GM21529 (cell line): ENCODE data around the gene SSBP3.

Experiments used
- ATAC-seq: cut with Tn5 transposase; IDR thresholded peaks from one replicate; pipeline ENCODE4 v1.9.1; 2021; ENCODE audit not compliant: unreplicated experiment

The SSBP3 gene

GRCh38 chr1:54271341-54271740, 134.9 kb downstream of the SSBP3 start:
- no peak for ATAC-seq

GRCh38 chr1:54270543-54270942, 135.7 kb downstream of the SSBP3 start:
- no peak for ATAC-seq

DNA sequence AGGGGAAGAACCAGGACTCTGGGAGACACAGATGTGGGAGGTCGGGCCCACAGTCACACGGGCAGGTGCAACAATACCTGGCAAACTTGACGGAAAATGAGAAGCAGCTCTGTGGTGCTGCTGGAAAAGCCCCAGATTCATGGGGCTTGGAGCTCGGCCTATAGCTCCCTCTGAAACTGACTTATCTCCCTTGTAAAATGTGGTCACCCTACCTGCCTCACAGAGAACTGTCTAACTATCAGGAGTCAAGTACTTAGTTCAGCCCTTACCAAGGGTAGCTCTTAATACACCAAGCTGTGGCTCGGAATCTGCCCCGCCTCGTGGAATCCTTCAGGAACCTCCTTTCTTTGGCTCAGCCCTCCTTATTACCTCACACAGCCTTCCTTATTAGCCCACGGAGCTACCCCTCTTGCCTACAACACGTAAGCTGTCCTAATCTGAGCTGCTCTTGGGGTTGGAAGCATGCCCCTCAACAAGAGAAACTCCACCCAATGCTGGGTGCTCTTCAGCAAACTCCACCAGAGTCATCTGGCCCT, 137.4 kb downstream of the SSBP3 start:
- no peak for ATAC-seq

- no peak for ATAC-seq
Measured at GRCh38 chr1:54267815-54268761, 138.1 kb downstream of the SSBP3 start.

DNA sequence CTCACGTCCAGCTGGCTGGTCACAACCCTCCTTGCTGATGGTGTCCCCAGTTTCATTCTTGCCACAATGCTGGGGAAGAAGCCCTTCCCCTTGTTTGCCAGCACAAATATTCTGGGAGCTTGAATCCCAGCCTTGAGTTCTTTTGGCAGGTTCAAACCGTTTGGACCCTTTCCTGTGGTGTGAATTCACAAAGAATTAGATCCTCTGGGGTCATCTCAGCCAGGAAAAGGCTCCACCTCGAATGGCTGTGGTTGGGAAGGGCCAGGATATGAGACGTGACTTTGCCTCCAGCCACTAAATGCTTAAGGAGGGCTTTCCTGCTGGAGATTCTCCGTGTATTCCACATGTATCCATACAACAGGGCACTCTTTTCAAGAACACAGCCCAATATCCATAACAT, 139.3 kb downstream of the SSBP3 start:
- ATAC-seq: no peak

DNA sequence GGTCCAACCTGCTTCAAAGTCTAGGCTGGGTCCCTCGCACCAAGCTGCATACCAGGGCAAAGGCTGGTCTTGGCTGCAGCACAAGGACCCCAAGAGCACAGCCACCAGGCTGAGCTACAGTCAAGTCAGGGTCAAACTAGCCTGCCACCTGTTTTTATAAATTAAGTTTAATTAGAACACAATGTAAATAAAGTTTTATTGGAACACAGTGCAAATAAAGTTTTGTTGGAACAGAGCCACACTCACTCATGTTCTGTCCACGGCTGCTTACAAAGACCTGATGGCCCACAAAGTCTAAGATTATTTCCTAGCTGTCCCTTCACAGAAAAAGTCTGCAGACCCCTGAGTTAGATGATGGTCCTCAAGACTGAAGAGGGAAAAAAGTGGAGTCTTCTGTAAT, 140.0 kb downstream of the SSBP3 start:
- ATAC-seq: no peak

DNA sequence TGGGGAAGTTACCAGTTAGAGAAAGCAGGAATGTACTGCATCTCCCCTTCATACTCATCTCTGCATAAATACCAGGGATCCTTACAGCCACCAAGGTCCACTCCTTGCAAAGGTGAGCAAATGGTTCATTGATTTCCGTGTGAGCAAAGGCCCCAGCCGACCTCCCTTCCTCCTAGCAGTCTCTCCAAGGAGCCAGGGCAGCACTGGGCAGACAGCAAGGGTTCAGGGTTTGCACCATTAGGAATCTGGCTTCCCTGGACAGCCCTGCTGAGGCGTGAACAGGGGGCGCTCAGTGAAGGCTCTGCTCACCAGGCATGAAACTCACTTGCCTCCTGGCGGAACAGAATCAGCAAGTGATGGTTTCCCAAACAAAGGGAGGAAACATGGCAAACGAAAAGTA, 140.5 kb downstream of the SSBP3 start:
- no peak for ATAC-seq

GRCh38 chr1:54265126-54265525, 141.1 kb downstream of the SSBP3 start:
- ATAC-seq: no peak

GRCh38 chr1:54263601-54264226, 142.5 kb downstream of the SSBP3 start:
- no peak for ATAC-seq

DNA sequence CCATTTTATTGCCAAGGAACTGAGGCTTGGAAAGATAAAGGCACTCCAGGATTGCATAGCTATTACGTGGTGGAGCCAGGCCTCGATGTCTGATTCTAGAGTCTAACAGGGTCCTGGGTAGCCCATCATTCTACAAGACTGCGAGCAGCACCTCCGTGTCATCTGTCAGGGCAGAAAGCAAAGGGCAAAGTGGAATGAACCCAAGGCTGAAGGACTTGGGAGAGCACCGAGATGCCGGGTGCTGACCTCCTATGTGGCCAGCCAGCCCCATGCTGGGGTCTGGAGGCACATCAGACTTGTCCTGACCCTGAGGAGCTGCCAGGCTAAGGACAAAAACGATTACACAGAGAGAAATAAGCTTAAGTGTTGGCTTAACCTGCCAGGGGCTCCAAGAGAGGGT, 143.9 kb downstream of the SSBP3 start:
- ATAC-seq: no peak

- ATAC-seq: no peak
Measured at GRCh38 chr1:54260810-54261209, 145.4 kb downstream of the SSBP3 start.

- ATAC-seq: no peak
Measured at GRCh38 chr1:54259546-54260140, 146.6 kb downstream of the SSBP3 start.

DNA sequence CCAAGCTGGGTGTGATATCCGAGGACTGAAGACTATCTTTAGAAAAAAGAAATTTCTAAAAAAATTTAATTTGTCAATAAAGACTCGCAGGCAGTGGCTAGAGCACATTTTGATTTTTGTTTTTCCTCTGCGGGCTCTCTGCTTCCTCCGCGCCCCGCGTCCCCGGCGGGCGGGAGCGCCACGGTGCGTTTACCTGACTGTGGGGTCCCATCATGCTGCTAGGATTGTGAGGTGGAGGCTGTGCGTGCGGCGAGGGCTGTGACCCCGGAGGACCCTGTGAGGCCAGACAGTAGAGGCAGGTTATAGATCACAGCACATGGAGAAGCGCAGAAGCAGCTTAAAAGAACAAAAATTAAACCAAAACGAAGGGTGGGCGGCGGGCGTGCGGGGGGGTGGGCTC, 148.3 kb downstream of the SSBP3 start:
- ATAC-seq: no peak

DNA sequence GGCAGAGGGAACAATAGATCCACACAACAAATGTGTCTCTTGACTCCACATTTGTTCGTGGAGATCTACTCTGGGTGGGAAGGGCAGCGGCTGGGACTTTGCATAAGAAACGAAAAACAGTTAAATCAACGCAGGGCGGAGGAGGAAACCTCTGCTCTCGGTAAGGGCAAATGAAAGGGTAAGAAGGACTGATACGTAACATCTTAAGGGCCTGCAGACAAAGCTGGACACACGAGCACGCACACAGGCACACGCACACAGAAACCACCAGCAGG, 148.9 kb downstream of the SSBP3 start:
- no peak for ATAC-seq

DNA sequence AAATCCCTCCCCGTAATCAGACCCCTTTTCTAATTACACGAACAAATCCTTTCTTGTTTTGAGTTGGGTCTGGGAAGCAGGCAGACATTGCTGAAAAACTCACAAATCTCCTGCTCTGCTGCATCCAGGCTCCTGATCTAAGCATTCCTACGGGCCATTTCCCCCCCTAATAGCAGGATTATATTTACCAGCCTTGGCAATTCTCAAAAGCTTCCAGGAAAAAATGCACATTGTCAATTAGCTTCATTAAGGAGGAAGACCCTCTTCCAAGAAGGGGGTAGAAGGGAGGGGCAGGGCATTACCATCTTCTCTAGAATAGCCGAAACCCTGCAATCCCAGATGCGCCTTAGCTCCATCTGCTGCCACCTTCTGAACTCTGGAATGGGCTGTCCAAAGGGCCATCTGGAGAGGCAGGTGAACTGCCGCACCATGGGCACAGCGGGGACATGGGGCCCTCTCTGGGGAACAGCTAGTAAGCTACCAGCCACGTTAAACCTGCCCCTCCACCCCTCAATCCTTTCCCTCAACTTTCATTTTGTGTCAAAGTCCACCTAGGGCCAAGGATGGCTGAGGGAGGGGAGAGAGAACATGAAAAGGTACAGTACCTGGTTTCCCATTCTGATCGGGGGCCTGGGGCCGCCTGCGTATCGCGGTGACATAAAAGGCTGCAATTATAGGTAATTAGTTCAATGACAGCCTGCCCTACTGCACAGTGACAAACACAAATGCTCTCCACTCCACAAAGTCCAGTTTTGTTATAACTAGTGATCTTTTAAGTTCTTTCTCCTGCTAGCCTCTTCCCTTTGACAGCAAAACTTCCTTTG, 149.5 kb downstream of the SSBP3 start:
- ATAC-seq: no peak

- ATAC-seq: no peak
Measured at GRCh38 chr1:54255026-54255702, 151.0 kb downstream of the SSBP3 start.

GRCh38 chr1:54254055-54254454, 152.1 kb downstream of the SSBP3 start:
- ATAC-seq: no peak

GRCh38 chr1:54253480-54253879, 152.7 kb downstream of the SSBP3 start:
- no peak for ATAC-seq

- ATAC-seq: no peak
Measured at GRCh38 chr1:54252371-54252936, 153.7 kb downstream of the SSBP3 start.

DNA sequence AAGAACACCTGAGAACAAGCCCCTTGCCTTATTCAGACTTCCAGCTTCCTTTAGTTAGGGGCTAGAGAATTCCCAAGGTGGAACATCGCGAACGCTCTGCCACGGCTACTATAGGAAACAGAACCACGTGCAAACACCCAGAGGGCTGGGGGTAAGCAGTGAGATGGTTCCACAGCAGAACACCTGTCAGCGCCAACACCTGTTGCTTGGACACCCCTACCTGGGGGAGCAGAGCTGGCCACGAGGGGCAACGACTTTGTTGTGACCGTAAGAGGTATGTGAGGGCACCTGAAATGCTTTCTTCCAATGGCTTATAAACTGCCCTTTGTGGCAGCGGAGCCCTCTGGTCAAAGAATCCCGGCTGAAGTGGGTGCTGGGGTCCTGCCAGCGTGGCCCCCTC, 155.5 kb downstream of the SSBP3 start:
- ATAC-seq: no peak
